Skeletal muscle satellite cell (primary cell): ENCODE measurements around the gene LIPF.

Source experiments
- H3K27me3 ChIP-seq: 2 replicates; pipeline ENCODE4 v1.7.0; 2013; ENCODE audit warnings: low read length; ENCODE audit not compliant: control insufficient read depth, insufficient read depth
- H3K36me3 ChIP-seq: 2 replicates; pipeline ENCODE4 v1.7.0; 2013; ENCODE audit warnings: mild to moderate bottlenecking, control low read depth, low read length; ENCODE audit not compliant: insufficient read depth
- H3K4me1 ChIP-seq: 2 replicates; pipeline ENCODE4 v1.7.0; 2013; ENCODE audit warnings: low read length; ENCODE audit not compliant: control insufficient read depth, insufficient read depth
- H3K4me2 ChIP-seq: 2 replicates; pipeline ENCODE4 v1.7.0; 2013; ENCODE audit warnings: mild to moderate bottlenecking, low read length
- H3K4me3 ChIP-seq: 2 replicates; pipeline ENCODE4 v1.7.0; 2013; ENCODE audit warnings: low read length
- H3K9ac ChIP-seq: 2 replicates; pipeline ENCODE4 v1.7.0; 2013; ENCODE audit warnings: mild to moderate bottlenecking, low read depth, low read length, moderate library complexity
- H3K9me3 ChIP-seq: replicated peaks from 2 replicates; pipeline ENCODE4 v1.7.0; 2013; ENCODE audit warnings: mild to moderate bottlenecking, control low read depth, low read length

The LIPF gene

GRCh38 chr10:88728107-88728763 lies 64.0 kb downstream of the LIPF start:
- no peak overlapping the region for H3K4me3 ChIP-seq
- no peaks in the 10 kb centered on the region for H3K36me3 ChIP-seq
- no peaks in the 10 kb centered on the region for H3K27me3 ChIP-seq
- H3K4me2 ChIP-seq: no peak overlapping the region
- H3K9me3 ChIP-seq: no peaks in the 10 kb centered on the region
- H3K9ac ChIP-seq: no peak overlapping the region
- H3K4me1 ChIP-seq: no peaks in the 10 kb centered on the region
